GM18526 (cell line): ENCODE results near the gene MBTPS1.

ENCODE experiments used
- POLR2A ChIP-seq: IDR thresholded peaks from 3 replicates; pipeline ENCODE4 v1.6.1; 2011; ENCODE audit not compliant: insufficient read length; ENCODE audit errors: extremely low read depth

The MBTPS1 gene

DNA sequence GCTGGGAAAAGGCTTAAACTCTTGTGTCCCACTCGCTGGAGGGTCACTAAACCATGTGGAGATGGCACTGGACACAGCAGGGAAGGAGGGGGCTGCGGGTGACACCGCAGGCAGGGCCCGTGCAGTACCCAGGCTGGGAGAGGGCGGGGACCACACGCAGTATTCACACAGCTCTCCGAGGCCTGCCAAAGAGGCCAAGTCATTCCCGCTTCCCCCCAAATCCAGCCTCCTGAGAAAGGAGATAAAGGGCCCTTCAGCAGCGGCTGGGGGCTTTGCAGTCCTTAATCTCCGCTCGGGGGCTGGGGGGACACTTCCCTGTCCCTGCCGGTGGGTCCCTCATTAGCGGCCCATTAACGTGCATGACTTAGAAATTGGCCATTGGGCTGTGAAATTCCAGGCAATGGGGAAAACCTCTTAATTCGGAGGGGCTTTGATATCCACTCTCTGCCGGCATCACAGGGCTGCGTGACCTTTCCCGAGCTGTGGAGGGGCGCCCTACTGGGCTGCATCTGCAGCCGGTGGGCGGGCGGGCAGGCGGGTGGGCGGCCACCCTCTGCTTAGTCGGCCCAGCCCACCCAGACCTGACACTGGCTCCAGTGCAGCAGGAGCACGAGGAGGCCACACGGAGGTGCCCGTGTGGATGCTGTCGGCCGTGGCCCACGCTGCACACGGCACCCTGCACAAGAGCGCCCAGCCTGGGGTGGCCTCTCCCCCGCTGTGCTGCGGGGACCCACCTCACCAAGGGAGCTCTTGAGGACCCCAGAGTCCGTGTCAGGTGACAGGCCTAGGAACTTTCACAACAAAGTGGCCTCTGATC is 71.5 kb downstream of the MBTPS1 start:
- no peak for TF ChIP-seq POLR2A

DNA sequence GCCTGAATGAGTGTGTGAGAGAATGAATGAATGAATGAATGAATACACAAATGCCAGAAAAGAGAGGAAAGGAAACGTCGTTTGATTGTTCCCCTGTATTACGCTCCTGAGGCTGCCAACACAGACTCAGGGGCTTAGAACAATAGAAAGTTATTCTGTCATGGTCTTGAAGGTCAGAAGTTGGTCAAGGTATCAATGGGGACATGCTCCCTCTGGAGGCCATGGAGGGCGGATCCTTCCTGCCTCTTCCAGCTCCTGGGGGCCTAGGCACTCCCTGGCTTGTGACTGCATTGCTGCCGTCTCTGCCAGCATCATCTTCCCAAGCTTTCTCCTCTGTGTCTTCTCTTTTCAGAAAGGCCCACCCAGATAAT is 72.6 kb downstream of the MBTPS1 start:
- no peak for TF ChIP-seq POLR2A

DNA sequence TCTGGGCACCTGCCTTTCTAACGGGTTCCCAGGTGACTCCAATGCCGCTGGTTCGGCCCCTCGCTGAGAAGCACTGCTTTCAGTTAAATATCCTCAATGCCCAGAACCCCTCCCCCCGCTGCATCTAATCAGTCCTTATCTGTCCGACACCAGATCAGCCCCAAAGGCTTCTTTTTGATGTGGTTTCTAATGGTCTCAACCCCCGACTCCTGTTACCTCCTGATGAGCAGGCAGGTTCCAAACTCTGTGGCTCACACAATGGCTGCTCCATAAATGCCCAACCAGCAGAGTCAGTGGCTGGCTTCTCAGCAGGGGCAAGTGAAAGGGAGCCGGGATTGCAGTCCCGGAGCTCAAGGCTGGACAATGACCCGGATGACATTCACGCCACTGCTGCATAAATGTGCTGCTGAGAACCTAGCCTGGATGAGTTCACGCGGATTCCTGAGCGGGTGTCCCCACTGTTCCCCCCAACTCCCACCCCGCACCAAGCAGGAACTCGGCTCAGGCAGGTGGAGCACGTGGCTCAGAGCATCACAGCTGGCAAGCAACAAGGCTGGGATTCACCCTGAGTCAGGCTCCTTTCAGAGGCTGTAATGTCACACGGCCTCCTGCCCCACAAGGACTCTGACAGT is 73.1 kb downstream of the MBTPS1 start:
- TF ChIP-seq POLR2A: no peak

DNA sequence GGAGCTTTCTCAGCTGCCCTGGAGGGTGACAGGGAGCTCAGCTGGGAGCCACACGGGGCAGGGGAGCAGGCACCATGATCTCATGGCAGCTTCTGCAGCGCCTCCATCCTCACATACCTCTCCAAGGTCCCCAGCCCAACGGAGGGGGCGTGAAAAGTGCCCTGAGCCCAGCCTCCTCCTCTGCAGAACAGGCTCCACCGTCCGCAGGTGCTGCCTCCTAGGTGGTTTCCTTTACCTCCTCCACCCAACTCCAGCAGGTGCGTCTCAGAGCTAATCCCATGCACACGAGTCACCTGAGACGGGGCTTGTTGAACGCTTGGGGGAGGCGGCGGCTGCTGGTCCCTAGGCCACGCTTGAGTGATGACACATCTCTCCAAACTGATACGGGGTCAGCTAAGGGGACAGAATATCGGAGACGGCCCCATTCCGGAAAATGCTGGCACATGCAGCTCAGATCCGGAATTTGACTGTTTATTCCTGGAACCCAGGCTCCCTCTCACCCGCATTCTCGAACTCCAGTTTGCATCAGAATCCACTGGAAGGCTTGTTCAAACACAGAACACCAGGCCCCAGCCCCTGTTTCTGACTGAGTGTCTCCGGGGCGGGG is 73.8 kb downstream of the MBTPS1 start:
- TF ChIP-seq POLR2A: no peak

DNA sequence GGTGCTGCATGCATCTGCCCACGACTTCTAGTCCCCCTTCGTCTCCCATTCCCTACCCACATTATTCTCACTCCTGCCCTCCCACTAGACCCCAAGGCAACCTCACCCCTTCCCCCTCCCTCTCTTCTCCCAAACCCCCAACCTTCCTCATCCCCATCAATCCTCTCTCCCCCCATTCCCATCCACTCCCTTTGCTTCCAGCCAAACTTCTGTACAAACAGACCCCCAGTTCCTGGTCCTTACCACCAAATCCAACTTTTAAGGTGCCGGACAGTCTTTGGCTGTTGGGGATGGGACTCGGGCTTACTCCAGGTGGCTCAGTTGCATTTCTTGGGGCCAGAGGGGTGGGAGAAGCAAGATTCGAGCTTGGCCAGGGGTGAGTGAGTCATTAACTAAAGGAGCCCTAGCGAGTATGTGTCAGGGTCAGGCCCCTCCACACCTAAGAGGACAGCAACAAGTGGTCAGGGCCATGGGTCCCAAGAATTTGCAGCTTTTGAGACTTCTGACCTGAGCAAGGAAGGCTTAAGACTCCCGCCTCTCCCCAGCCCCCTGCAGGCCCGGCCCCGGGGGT is 74.3 kb downstream of the MBTPS1 start, which contains the start of gene SLC38A8:
SLC38A8 (minus strand) TSS at position 488 of the 571 bp plus-strand sequence. CDS start 638 bp downstream, outside the sequence.
- no peak for TF ChIP-seq POLR2A

DNA sequence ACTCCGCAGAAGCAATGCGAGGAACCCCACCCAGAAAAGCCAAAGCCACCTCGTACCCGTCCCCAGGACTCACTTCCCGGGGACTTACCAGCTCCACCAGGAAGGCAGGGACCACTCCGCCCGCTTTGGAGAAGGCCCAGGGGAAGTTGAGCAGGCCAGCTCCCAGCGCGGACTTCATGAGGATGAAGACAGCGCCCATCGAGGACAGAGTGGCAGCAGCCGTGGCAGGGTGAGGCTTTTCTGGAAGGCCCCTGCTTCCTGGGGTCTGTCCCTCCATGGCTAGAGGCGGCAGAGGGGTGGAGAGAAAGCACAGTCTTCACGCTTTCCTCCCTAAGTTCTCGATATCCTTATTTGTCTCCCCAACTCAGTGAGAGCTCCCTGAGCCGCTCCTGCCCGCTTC is 74.9 kb downstream of the MBTPS1 start:
- no peak for TF ChIP-seq POLR2A

DNA sequence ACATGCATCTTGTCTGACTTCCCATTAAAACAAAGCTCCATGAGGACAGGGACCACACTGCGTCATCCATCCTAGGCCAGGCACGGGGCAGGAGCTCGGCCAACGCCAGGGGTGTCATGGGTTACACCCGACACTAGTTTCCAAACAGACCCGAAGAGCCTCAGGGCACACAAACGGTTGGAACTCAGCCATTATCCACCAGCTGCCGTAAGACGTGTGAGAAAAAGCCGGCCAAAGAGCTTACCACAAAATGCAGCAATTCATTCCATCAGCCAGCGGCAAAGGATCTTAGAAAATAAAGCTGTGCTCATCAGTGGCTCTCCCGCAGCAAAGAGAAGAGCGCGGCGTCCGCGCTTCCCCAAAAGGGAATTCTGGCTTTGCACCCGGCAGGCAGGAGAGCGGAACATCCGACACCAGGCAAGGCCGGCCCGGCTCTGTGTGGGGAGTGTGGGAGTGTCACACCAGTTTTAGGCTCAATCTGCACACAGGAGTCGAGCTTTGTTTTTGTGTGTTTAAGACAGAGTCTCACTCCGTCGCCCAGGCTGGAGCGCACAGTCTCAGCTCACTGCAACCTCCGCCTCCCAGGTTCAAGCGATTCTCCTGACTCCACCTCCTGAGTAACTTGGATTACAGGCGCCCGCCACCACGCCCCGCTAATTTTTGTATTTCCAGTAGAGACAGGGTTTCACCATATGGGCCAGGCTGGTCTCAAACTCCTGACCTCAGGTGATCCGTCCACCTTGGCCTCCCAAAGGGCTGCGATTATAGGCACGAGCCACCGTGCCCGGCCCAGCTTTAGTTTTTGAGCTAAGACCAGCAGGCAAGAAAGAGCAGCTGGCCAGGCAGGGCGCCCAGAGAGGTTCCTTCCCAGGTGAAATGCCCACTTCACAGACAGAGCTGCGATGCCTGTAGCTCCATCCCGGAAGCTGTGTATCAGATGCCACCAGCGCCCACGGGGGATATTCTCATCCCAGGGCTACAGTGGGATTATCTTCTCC is 75.6 kb downstream of the MBTPS1 start:
- TF ChIP-seq POLR2A: no peak

DNA sequence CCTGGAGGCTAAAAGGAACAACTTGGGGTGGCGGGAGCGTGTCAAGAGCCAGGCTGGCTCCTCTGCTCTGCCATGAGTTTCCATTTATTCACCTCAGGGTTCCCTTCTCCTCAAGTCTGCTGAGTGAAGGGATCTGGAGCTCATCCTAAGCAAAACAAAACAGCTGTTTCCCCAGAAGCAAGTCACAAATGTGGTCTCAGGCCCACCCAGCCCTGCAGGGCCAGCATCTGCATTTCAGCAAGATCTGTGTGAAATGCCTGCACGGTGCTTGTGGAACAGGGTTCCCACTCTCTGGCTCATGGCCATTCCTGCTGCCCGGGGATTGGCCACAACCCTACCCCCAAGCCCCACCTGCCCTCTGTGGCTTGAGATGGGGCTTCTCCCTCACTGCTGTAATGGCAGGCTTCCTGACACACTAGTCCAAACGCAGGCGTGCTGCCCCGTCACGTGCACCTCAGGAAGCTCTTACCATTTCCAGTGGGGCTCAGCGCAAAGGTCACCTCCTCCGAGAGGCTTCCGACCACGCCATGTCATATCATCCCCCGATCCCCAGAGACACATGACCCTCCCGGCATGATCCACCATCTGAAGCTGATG is 76.4 kb downstream of the MBTPS1 start:
- TF ChIP-seq POLR2A: no peak

DNA sequence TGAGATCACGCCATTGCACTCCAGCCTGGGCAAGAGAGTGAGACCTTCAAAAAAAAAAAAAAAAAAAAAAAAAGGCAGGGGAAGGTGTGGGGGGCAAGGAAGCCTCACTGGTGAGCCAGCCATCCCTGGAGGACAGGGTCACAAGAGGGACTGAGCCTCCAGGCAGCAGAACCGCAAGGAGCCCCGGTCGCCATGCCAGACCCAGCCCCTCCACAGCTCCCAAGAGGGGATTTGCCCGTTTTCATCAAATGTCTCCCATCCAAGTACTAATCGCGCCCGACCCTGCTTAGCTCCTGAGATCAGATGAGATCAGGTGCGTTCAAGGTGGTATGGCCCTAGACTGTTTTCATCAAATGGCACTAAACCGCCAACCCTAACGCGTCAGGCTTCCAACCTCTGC is 77.0 kb downstream of the MBTPS1 start:
- TF ChIP-seq POLR2A: no peak

DNA sequence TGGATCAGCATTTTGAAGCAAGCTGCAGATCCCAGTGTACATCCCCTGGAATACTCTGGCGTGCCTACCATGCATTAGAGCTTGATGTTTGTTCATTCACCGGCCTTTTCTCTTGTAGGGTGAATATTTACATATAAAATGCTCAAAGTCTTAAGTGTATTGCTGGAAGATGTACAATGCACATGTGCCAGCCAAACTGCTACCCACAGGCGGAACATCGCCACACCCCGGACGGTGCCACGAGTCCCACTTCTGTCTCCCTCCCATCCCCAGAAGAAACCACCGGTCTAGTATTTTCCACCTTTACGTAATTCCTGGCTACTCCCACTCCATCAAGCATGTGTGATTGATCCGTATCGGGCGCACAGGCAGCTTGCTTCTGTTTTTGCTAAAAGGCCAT is 78.3 kb downstream of the MBTPS1 start:
- TF ChIP-seq POLR2A: no peak

DNA sequence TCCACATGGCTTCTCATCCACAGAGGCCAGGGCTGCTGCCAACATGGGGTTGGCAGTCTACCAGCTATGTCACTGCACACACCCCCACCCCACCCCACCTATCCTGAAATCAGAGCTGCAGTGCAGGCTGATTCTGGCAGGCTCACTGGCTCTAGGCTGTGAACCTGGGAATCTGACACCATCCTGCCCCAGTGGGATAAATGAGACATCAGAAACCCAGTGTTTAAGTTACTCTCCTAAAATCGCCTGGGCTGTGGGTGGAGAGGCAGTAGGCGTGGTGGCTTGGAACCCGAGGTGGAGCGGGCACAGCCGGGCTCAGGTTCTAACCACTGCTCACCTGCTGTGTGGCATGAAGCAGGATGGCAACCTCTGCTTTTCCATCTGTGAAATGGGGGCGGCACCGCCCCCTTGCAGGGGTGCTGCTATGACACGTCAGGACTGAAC is 79.7 kb downstream of the MBTPS1 start:
- no peak for TF ChIP-seq POLR2A

DNA sequence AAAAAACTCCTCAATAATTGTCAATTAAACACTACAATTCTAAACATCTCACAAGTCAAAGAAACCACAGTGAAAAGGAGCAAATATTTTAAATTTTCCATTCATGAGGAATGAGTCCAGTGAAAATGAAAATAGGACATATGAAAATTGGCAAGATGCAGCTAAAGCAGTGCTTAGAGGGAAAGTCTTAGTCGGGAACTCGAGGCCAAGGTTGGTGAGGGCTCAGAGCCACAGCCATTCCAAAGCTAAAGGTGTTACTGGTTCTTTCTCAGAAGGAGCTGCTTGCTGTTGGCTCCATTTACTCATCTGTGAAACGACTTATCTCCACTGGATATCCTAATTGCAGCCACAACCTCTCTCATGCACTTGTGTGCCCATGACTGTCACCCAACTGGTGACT is 80.6 kb downstream of the MBTPS1 start:
- no peak for TF ChIP-seq POLR2A

DNA sequence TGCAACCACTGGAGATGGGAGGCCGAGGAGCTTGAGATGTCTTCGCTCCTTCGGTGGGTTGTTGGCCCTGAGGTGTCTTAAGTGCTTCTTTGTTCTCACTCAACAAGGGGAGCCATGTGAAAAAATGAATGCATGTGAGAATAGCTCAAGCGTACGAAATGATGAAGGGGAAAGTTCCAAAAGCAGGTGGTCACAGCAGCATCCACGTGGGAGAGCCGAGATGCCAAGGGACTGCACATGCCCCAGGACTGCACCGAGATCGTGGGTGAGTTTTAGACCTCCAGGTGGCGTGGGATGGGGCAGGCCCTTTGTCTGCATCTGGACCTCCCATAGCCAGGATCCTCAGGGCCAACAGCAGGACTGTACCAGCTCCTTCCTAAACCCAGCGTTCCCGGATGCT is 82.2 kb downstream of the MBTPS1 start:
- no peak for TF ChIP-seq POLR2A

DNA sequence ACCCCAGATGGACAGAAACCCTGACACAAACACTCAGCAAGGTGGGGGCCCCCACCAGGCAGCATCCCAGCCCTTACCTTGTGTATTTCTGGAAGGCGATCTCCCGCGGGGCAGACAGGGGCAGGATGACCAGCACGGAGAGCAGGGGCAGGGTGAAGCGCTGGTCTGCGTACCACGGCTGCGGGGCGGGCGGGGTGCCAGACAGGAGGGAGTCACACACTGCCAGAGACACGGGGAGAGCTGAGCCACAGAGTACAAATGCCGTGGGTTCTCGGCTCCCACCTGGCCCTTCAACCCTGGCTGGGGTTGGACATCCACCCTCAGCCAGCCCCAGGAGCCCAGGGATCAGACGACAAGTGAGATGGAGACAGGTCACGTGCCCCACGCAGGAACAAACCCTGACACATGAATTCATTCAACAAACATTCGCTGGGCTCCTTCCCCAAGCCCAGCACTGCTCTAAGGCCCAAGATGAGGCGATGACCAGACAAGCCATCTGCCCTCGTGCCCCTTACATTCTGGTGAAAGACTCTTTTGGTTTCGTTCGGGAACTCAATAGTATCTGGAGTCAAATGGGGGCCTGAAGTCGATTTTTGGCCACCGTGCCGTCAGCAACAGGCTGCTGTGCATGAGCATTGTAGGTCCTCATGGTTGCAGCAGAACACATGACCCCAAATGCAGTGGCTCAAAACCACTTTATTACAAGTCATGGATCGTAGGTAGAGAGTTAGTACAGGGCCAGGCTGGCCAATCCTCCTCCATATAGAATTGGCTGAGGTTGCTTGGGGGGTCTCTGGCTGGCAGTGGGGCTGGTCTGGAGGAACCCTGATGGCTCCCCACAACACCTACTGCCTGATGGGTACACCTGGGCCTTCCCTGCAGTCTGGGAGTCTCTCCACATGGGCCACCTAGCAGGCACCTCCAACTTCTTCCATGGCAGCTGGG is 83.2 kb downstream of the MBTPS1 start:
- no peak for TF ChIP-seq POLR2A
